Cardiac muscle cell (in vitro differentiated cells and primary cell): ENCODE data around the gene FAM83C. TPM values are rescaled to one million over a fixed set of nuclear protein-coding genes. Genes with fewer than 3 reads are reported as not detected.

Source experiments
- DNase-seq, 2 donors: peaks; one replicate each; pipeline versions ENCODE4 v3.0.0 to v3.0.0-alpha.2; 2010 to 2017; ENCODE audit warnings: low read depth in 1 of 2, low spot score in 1 of 2
- H3K27ac ChIP-seq: fragments of 200-600 bp; sonication (generic); 2 replicates; pipeline ENCODE4 v1.5.1; 2016
- H3K27me3 ChIP-seq: fragments of 200-600 bp; sonication (generic); 2 replicates; pipeline ENCODE4 v1.6.0; 2016; ENCODE audit warnings: control low read depth
- H3K36me3 ChIP-seq: fragments of 200-600 bp; sonication (generic); 2 replicates; pipeline ENCODE4 v1.5.1; 2016; ENCODE audit warnings: control low read depth
- H3K4me1 ChIP-seq: fragments of 200-600 bp; sonication (generic); 2 replicates; pipeline ENCODE4 v1.8.1; 2017; ENCODE audit warnings: low read depth, mild to moderate bottlenecking, mixed run types
- H3K4me3 ChIP-seq: fragments of 200-600 bp; sonication (generic); 2 replicates; pipeline ENCODE4 v1.5.1; 2016; ENCODE audit warnings: mild to moderate bottlenecking
- H3K9me3 ChIP-seq: fragments of 200-600 bp; sonication (generic); 2 replicates; pipeline ENCODE4 v1.5.1; 2017; ENCODE audit warnings: low read depth, mild to moderate bottlenecking, control low read depth
- polyA plus RNA-seq: library from polyadenylated mRNA; unstranded; fragments of >200 nt; fragmentation: Nextera tagmentation; extraction: Ambion mirVana; gene quantifications from 2 replicates; pipeline ENCODE4 v1.2.1, GENCODE V29; 2016
- total RNA-seq: library from RNA; depleted of rRNA; stranded (reverse); fragments of >200 nt; gene quantifications from 2 replicates; pipeline ENCODE4 v1.2.3, GENCODE V29; 2016
- TF ChIP-seq, protein P1 (sequence below): IDR thresholded peaks from 2 replicates; pipeline ENCODE4 v1.5.1; 2012; ENCODE audit warnings: low read depth, mild to moderate bottlenecking, low read length

Gene FAM83C
- total and polyA plus RNA-seq, 2 experiments from 2014 or later, result not detected

- Histone ChIP-seq H3K9me3 (no peaks in the 10 kb centered on the region), H3K27me3 (no peaks in the 10 kb centered on the region), H3K27ac (no peak overlapping the region), H3K36me3 (no peaks in the 10 kb centered on the region), H3K4me3 (no peak overlapping the region), H3K4me1 (no peaks in the 10 kb centered on the region)
- DNase-seq, result peak; percentile 90 to 91
- TF ChIP-seq, protein P1, sequence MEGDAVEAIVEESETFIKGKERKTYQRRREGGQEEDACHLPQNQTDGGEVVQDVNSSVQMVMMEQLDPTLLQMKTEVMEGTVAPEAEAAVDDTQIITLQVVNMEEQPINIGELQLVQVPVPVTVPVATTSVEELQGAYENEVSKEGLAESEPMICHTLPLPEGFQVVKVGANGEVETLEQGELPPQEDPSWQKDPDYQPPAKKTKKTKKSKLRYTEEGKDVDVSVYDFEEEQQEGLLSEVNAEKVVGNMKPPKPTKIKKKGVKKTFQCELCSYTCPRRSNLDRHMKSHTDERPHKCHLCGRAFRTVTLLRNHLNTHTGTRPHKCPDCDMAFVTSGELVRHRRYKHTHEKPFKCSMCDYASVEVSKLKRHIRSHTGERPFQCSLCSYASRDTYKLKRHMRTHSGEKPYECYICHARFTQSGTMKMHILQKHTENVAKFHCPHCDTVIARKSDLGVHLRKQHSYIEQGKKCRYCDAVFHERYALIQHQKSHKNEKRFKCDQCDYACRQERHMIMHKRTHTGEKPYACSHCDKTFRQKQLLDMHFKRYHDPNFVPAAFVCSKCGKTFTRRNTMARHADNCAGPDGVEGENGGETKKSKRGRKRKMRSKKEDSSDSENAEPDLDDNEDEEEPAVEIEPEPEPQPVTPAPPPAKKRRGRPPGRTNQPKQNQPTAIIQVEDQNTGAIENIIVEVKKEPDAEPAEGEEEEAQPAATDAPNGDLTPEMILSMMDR, result peak; percentile 94
These were observed 11.7 kb upstream of the FAM83C start for GRCh38 chr20:35303735-35304491.

DNA sequence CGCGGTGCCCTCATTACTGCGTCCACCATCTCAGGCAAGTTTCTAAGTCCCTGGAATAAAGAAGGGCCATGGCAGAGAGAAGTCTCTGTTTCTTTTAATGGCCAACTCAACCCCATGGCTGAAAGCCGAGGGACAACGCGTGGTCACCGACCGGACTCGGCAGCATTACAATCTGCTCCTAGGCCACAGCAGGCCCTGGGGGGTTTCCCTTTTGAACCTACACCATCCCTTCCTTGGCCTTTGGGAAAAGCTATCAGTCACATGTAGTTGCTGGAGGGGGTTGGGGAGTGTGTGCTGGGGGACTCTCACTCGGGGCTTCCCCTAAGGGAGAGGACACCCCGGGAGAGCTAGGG lies 11.1 kb upstream of the FAM83C start:
- no peak overlapping the region for H3K27ac ChIP-seq
- no peaks in the 10 kb centered on the region for H3K4me1 ChIP-seq
- H3K4me3 ChIP-seq, result no peak overlapping the region
- H3K9me3 ChIP-seq, result no peaks in the 10 kb centered on the region
- no peak for DNase-seq
- TF ChIP-seq, protein P1, result no peak
- no peaks in the 10 kb centered on the region for H3K27me3 ChIP-seq
- no peaks in the 10 kb centered on the region for H3K36me3 ChIP-seq

GRCh38 chr20:35302421-35303335 lies 10.5 kb upstream of the FAM83C start:
- no peak overlapping the region for H3K4me3 ChIP-seq
- H3K36me3 ChIP-seq, result no peaks in the 10 kb centered on the region
- no peaks in the 10 kb centered on the region for H3K27me3 ChIP-seq
- no peak for DNase-seq
- TF ChIP-seq, protein P1, result no peak
- H3K4me1 ChIP-seq, result no peaks in the 10 kb centered on the region
- H3K27ac ChIP-seq, result no peak overlapping the region
- H3K9me3 ChIP-seq, result no peaks in the 10 kb centered on the region

DNA sequence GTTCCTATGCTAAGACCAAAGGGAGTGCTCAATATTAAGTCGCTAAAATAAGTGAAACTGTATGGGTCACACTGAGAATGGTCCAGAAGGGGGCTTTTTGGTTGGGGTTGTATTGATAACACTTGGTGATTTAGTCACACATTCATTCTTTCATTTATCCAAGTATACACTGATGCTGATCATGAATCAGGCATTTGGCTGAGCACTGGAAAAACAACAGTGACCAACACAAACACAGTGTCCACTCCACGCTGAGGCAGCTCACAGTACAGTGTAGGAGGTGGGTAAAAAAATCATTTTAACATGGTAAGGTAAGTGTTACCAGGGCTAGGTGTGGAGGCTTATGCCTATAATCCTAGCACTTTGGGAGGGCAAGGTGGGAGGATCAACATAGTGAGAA lies 9.2 kb upstream of the FAM83C start:
- no peak overlapping the region for H3K27ac ChIP-seq
- peaks cover 9% of the 10 kb centered on the region for H3K4me1 ChIP-seq
- no peaks in the 10 kb centered on the region for H3K27me3 ChIP-seq
- TF ChIP-seq, protein P1, result no peak
- no peaks in the 10 kb centered on the region for H3K36me3 ChIP-seq
- no peak for DNase-seq
- no peak overlapping the region for H3K4me3 ChIP-seq
- H3K9me3 ChIP-seq, result no peaks in the 10 kb centered on the region

DNA sequence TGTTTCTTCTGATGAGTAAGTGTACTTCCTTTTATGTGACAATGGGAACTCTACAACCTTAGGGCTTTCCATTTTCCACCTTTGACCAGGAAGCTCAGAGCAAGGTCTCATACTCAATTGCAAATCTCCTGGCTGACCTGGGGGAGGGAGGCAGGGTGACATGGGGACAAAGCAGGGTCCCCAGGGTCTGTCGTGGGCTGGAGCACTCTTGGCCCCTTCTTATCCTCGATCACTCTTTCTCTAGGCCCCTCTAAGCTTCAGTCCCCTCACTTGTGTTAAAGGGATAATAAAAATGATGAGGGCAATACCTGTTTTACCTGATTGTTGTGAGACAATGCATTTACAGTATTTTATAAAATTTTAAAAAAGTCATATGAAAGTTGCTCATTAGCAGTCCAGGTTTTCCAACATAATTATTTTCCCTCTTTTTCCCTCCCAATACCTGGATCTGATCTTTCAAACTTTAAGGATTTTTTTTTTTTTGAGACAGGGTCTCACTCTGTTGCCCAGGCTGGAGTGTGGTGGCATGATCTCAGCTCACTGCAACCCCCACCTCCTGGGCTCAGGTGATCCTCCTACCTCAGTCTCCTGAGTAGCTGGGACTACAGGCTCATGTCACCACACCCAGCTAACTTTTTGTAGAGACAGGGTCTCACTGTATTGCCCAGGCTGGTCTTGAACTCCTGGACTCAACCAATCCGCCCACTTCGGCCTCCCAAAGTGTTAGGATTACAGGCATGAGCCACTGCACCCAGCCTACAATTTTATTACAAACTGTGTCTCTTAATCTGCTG lies 8.4 kb upstream of the FAM83C start:
- Histone ChIP-seq H3K27ac (no peak overlapping the region), H3K4me3 (no peak overlapping the region), H3K27me3 (no peaks in the 10 kb centered on the region), H3K9me3 (no peaks in the 10 kb centered on the region), H3K36me3 (no peaks in the 10 kb centered on the region), H3K4me1 (peaks cover 14% of the 10 kb centered on the region)
- TF ChIP-seq, protein P1, result no peak
- no peak for DNase-seq
